ENCODE data around the gene PIK3R3.

Gene PIK3R3

GRCh38 chr1:46166521-46167462, 34.4 kb upstream of the PIK3R3 start:
- Histone ChIP-seq H3K36me3 (ENCODE audit: insufficient read depth, low read length) (no peaks in the 10 kb centered on the region), H3K9me3 (ENCODE audit: low read depth, low read length) (no peaks in the 10 kb centered on the region), H3K9ac (ENCODE audit: insufficient read length) (no peak overlapping the region), H3K27ac (no peak overlapping the region), H3K4me3 (no peak overlapping the region)
- no peak for DNase-seq (ENCODE audit: low read depth, low spot score)
- TF ChIP-seq FOXP2 (optimal IDR thresholded peaks at IDR 0.05; ENCODE audit: control extremely low read depth, extremely low read length, insufficient read depth) = no peak
- no peak for TF ChIP-seq EZH2 (IDR thresholded peaks at IDR 0.05)
- TF ChIP-seq POLR2AphosphoS5 (IDR thresholded peaks at IDR 0.05; ENCODE audit: borderline replicate concordance, low read depth, low read length) = no peak

GRCh38 chr1:46160212-46160611, 27.8 kb upstream of the PIK3R3 start:
- Histone ChIP-seq H3K36me3 (ENCODE audit: insufficient read depth, low read length) (no peaks in the 10 kb centered on the region), H3K4me3 (no peak overlapping the region), H3K27ac (no peak overlapping the region), H3K9ac (ENCODE audit: insufficient read length) (no peak overlapping the region), H3K9me3 (ENCODE audit: low read depth, low read length) (no peaks in the 10 kb centered on the region)
- DNase-seq (ENCODE audit: low read depth, low spot score) = no peak
- no peak for TF ChIP-seq POLR2AphosphoS5 (IDR thresholded peaks at IDR 0.05; ENCODE audit: borderline replicate concordance, low read depth, low read length)
- no peak for TF ChIP-seq EZH2 (IDR thresholded peaks at IDR 0.05)
- TF ChIP-seq FOXP2 (optimal IDR thresholded peaks at IDR 0.05; ENCODE audit: control extremely low read depth, extremely low read length, insufficient read depth) = no peak

DNA sequence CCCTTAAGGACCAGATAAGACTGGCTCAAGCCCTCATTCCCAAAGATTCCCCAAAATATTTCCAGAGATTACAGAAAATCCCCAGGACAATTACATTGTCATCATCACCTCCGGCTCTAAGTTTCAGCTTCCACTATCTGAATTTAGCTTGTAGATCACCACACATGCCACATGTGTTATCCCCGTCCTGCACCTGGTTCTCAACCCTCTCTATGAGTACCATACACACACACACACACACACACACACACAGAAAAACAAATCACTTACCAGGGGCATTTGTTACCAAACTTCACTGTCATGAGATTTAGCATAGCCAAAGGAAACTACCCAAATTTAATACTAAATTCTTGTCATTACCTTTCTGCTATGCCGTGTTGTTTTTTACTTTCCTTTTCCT, 27.1 kb upstream of the PIK3R3 start:
- DNase-seq (ENCODE audit: low read depth, low spot score) = no peak
- no peaks in the 10 kb centered on the region for H3K36me3 ChIP-seq (ENCODE audit: insufficient read depth, low read length)
- no peaks in the 10 kb centered on the region for H3K9me3 ChIP-seq (ENCODE audit: low read depth, low read length)
- H3K4me3 ChIP-seq = no peak overlapping the region
- H3K27ac ChIP-seq = no peak overlapping the region
- H3K9ac ChIP-seq (ENCODE audit: insufficient read length) = no peak overlapping the region
- no peak for TF ChIP-seq POLR2AphosphoS5 (IDR thresholded peaks at IDR 0.05; ENCODE audit: borderline replicate concordance, low read depth, low read length)
- no peak for TF ChIP-seq EZH2 (IDR thresholded peaks at IDR 0.05)
- no peak for TF ChIP-seq FOXP2 (optimal IDR thresholded peaks at IDR 0.05; ENCODE audit: control extremely low read depth, extremely low read length, insufficient read depth)

- Histone ChIP-seq H3K9me3 (ENCODE audit: low read depth, low read length) (no peaks in the 10 kb centered on the region), H3K4me3 (no peak overlapping the region), H3K36me3 (ENCODE audit: insufficient read depth, low read length) (no peaks in the 10 kb centered on the region), H3K9ac (ENCODE audit: insufficient read length) (no peak overlapping the region), H3K27ac (no peak overlapping the region)
- TF ChIP-seq EZH2 (IDR thresholded peaks at IDR 0.05) (no peak), POLR2AphosphoS5 (IDR thresholded peaks at IDR 0.05; ENCODE audit: borderline replicate concordance, low read depth, low read length) (no peak), FOXP2 (optimal IDR thresholded peaks at IDR 0.05; ENCODE audit: control extremely low read depth, extremely low read length, insufficient read depth) (no peak)
- DNase-seq (ENCODE audit: low read depth, low spot score) = no peak
These were observed 26.2 kb upstream of the PIK3R3 start for GRCh38 chr1:46158312-46159281.

- Histone ChIP-seq H3K9me3 (ENCODE audit: low read depth, low read length) (no peaks in the 10 kb centered on the region), H3K4me3 (no peak overlapping the region), H3K36me3 (ENCODE audit: insufficient read depth, low read length) (no peaks in the 10 kb centered on the region), H3K27ac (no peak overlapping the region), H3K9ac (ENCODE audit: insufficient read length) (no peak overlapping the region)
- DNase-seq (ENCODE audit: low read depth, low spot score) = no peak
- TF ChIP-seq FOXP2 (optimal IDR thresholded peaks at IDR 0.05; ENCODE audit: control extremely low read depth, extremely low read length, insufficient read depth) = no peak
- TF ChIP-seq POLR2AphosphoS5 (IDR thresholded peaks at IDR 0.05; ENCODE audit: borderline replicate concordance, low read depth, low read length) = no peak
- TF ChIP-seq EZH2 (IDR thresholded peaks at IDR 0.05) = no peak
These were observed 25.5 kb upstream of the PIK3R3 start for GRCh38 chr1:46157916-46158311.

DNA sequence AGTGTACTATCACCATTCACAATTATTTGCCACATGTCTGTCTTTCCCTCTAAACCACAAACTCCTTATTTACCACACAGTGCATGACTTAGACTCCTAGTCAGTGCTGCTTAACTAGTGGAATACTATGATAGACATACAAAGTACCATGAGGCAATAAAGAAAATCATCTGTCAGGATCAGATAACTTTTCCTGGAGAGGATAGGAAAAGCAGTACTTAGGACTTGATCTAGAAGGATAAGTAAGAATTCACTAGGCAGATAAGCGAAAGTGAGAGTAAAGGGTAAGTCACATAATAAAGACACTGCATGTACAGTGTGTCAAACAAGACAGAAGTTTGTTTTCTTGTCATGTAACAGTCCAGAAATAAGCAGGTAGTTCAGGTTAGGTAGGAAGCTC, 21.3 kb upstream of the PIK3R3 start:
- Histone ChIP-seq H3K36me3 (ENCODE audit: insufficient read depth, low read length) (no peaks in the 10 kb centered on the region), H3K4me3 (no peak overlapping the region), H3K9me3 (ENCODE audit: low read depth, low read length) (no peaks in the 10 kb centered on the region), H3K9ac (ENCODE audit: insufficient read length) (no peak overlapping the region), H3K27ac (no peak overlapping the region)
- no peak for DNase-seq (ENCODE audit: low read depth, low spot score)
- TF ChIP-seq EZH2 (IDR thresholded peaks at IDR 0.05) (no peak), POLR2AphosphoS5 (IDR thresholded peaks at IDR 0.05; ENCODE audit: borderline replicate concordance, low read depth, low read length) (no peak), FOXP2 (optimal IDR thresholded peaks at IDR 0.05; ENCODE audit: control extremely low read depth, extremely low read length, insufficient read depth) (no peak)

DNA sequence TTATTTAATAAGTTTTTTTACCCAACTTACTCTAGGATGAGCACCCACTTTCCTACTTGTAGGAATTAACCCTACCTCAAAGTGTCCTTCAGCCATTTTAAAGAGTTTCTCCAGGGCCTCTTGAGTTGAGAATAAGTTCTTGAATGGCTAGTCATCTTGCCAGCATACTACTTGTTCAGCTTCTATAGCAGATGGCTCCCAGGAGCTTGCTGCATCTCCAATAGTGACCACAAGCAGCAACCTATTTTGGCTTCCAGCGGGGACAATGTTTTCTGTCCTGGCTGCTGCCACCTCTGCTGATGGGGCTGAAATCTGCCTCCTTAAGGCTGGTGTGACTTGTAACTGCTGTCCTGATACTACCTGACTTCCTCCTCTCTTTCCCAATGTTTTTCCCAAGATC, 20.8 kb upstream of the PIK3R3 start:
- H3K4me3 ChIP-seq = no peak overlapping the region

GRCh38 chr1:46152016-46152415, 19.6 kb upstream of the PIK3R3 start:
- Histone ChIP-seq H3K27ac (no peak overlapping the region), H3K9ac (ENCODE audit: insufficient read length) (no peak overlapping the region), H3K36me3 (ENCODE audit: insufficient read depth, low read length) (no peaks in the 10 kb centered on the region), H3K4me3 (no peak overlapping the region), H3K9me3 (ENCODE audit: low read depth, low read length) (no peaks in the 10 kb centered on the region)
- DNase-seq (ENCODE audit: low read depth, low spot score) = no peak
- TF ChIP-seq POLR2AphosphoS5 (IDR thresholded peaks at IDR 0.05; ENCODE audit: borderline replicate concordance, low read depth, low read length) = no peak
- TF ChIP-seq EZH2 (IDR thresholded peaks at IDR 0.05) = no peak
- no peak for TF ChIP-seq FOXP2 (optimal IDR thresholded peaks at IDR 0.05; ENCODE audit: control extremely low read depth, extremely low read length, insufficient read depth)

More for the DNA sequence above, 20.8 kb upstream of the PIK3R3 start:
- DNase-seq (ENCODE audit: low read depth, low spot score) = no peak
- Histone ChIP-seq H3K27ac (no peak overlapping the region), H3K36me3 (ENCODE audit: insufficient read depth, low read length) (no peaks in the 10 kb centered on the region), H3K9me3 (ENCODE audit: low read depth, low read length) (no peaks in the 10 kb centered on the region), H3K9ac (ENCODE audit: insufficient read length) (no peak overlapping the region)
- TF ChIP-seq POLR2AphosphoS5 (IDR thresholded peaks at IDR 0.05; ENCODE audit: borderline replicate concordance, low read depth, low read length) (no peak), EZH2 (IDR thresholded peaks at IDR 0.05) (no peak), FOXP2 (optimal IDR thresholded peaks at IDR 0.05; ENCODE audit: control extremely low read depth, extremely low read length, insufficient read depth) (no peak)

Measured in SK-N-MC (cell line).